NOMO-1 (cell line): Measurements from ENCODE around the gene TMEM134.

Experiments
- DNase-seq, 2 experiments: peaks; one replicate each; lab custom pipeline; 2025; ENCODE audit not compliant: unreplicated experiment in 2 of 2; lab: John Stamatoyannopoulos, UW

TMEM134 gene

DNA sequence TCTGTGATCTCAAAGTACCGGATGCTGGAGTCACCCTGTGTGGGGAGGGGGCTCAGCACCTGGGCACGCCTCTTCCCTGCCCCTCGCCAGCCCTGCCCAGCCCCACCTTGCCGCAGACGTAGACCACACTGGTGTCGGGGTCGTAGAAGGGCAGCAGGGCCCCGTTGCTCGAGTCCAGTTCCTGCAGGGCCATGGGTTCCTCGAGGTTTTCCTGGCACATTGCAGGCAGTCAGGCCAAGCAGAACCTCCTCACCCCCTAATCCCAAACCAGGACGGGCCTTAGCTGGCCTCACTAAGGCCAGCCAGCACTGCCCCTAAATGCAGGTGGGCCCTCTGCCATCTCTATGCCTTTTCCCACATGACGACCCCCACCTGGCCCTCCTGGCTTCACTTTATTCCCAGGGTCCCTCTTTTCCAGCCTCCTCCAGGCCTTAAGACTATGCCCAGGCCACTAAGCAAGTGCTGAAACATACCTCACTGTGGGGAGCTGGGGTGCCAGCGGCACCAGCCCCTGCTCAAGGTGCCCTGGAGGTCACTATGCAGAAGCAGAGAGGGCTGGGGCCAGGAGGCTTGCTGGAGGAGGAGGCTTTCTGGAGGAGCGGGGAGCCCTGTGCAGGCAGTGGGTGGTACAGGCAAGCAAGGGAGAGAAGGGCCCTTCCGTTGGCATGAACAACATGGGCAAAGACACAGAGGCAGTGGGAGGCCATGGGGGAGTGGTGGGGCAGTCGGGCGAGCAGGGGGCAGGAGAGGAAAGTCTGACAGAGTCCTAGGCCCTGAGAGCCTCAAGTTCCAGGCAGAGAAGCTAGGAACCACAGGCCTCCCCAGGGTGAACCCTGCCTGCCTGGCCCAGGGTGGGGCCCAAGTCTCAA is 28.6 kb downstream of the TMEM134 start:
- DNase-seq: no peak

DNA sequence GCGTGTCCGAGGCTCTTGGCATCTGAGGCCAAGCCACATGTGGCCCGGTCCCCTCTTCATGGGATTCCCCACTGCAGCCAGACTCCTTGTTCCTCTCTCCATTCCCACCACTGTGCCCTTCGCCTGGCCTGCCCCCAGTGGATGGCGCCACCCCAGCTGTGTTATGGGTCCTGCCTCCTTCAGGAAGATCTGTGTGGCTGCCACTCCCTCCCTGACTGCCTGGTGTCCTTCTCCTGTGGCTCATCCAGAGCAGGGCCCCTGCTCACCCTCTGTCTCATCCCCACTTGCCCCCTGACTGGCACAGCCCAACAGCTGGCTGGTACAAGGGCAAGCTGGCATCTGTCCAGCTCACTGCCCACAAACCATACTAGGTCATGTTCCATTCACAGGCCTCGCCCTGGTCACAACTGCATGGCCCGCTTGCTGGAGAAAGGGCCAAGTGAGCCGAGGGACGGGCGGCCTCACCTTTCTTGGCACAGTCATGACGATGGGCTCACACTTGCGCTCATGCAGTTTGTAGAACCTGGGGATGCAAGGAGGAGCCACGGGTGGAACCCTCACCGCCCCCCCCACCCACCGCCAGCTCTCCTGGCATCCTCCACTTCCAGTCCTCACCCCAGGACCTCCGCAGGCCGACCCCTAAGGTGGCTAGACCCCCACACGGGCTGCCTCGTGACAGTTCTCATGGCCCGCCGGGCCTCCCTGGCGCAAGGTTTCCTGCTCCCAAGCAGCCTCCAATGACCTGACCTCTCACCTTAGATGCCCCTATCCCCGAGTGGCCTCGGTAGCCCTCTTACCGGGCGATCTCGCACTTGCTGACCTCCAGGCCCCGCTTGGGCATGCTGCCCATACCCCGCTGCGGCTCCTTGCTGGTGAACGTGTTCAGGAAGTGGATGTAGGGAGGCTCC is 29.5 kb downstream of the TMEM134 start:
- no peak for DNase-seq

DNA sequence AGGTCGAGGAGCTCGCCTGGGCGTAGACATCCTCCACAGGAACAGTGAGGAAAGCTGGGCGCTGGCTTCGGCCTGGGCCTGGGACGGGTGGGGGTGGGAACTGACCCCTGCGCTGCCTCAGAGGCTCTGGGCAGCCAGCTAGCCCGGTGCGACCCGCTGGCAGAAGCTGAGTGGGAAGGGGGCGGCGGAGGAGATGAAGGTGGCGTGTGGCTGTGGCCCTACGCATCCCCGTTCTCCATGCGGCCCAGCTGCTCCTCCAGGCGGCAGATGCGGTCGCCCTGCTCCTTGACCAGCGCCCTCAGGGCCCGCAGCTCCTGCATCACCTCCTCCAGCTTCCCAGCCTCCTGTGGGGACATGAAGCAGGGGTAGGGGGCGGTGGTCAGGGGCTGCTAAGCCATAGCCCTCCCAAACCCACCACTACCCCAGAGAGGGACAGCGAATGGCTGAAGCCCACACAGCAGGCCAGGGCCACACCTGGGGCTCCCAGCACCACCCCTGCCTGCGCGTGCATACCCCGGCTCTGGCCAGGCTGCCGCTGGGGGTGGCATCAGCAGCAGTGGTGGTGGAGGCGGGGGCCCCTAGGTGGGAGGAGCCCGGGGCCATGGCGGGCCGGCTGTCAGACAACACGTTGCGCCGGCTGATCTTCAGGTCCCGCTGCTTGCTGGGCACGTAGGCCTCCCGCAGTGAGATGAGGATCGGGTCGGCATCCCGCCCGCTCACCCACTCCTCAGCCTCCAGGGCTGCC is 30.7 kb downstream of the TMEM134 start:
- DNase-seq: no peak

GRCh38 chr11:67437809-67438157 is 31.3 kb downstream of the TMEM134 start:
- no peak for DNase-seq

- DNase-seq: no peak
These were observed 31.8 kb downstream of the TMEM134 start, which contains the start of gene PTPRCAP for GRCh38 chr11:67437082-67437808. TSS of gene PTPRCAP (minus strand) at chr11:67437682. CDS start at chr11:67437619, 63 bp downstream.

- DNase-seq: no peak
These were observed 32.5 kb downstream of the TMEM134 start for GRCh38 chr11:67436459-67437081.

GRCh38 chr11:67435727-67436458 is 33.2 kb downstream of the TMEM134 start:
- no peak for DNase-seq

DNA sequence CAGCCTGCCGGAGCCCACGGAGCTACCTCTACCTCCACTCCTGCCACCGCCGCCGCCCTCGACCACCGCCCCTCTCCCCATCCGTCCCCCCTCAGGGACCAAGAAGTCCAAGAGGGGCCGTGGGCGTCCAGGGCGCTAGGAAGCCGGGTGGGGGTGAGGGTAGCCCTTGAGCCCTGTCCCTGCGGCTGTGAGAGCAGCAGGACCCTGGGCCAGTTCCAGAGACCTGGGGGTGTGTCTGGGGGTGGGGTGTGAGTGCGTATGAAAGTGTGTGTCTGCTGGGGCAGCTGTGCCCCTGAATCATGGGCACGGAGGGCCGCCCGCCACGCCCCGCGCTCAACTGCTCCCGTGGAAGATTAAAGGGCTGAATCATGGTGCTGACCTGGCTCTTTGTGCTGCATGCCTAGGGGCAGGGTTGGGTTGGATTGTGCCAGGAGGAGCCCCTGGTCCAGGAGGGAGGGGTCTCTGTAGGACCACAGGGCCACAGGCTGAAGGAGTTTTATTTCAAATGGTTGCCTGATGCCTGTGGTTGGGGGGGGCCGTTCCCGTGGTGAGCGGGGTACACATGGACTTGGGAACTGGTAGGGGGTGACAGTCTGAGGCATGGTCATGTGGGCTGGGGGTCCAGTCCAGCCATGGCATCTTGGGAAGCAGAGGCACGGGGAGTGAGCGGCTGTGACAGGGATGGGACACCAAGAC is 33.9 kb downstream of the TMEM134 start:
- DNase-seq: no peak

DNA sequence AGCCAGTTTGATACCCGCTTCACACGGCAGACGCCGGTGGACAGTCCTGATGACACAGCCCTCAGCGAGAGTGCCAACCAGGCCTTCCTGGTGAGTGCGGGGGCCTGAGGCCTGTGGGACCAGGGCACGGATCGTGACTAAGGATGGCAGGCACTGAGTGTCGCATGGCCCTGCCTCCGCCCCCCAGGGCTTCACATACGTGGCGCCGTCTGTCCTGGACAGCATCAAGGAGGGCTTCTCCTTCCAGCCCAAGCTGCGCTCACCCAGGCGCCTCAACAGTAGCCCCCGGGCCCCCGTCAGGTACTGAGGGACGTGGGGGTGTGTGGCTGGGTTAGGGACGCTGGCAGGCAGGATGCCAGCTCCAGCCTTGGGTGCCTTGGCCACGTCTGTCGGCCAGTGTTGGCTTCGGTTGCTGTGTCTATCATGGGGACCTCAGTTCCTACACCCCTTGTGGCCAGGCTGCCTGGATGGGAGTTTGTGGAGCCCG is 34.6 kb downstream of the TMEM134 start:
- DNase-seq: no peak

GRCh38 chr11:67433536-67434394 is 35.3 kb downstream of the TMEM134 start:
- no peak for DNase-seq

DNA sequence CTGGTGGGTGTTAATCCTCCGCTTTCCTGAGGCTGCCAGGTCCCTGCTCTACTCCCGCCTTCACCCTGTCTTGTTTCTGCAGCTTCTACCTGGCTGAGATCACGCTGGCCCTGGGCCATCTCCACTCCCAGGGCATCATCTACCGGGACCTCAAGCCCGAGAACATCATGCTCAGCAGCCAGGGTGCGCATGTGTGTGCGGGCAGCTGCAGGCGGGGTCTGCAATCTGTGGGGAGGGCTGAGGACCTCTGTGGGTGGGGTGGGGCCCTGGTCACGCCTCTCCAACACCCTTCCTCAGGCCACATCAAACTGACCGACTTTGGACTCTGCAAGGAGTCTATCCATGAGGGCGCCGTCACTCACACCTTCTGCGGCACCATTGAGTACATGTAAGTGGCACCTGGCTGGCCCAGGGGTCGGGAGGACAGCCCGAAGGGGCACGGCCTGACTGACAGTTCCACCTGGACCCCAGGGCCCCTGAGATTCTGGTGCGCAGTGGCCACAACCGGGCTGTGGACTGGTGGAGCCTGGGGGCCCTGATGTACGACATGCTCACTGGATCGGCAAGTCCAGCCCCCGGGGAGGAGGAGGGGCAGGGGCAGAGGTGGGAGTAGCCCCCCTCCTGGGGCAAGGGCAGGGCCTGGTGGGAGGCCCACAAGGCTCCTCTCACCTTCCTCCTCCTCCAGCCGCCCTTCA is 36.2 kb downstream of the TMEM134 start:
- DNase-seq: no peak

- no peak for DNase-seq
These were observed 37.5 kb downstream of the TMEM134 start for GRCh38 chr11:67431346-67432249.

DNA sequence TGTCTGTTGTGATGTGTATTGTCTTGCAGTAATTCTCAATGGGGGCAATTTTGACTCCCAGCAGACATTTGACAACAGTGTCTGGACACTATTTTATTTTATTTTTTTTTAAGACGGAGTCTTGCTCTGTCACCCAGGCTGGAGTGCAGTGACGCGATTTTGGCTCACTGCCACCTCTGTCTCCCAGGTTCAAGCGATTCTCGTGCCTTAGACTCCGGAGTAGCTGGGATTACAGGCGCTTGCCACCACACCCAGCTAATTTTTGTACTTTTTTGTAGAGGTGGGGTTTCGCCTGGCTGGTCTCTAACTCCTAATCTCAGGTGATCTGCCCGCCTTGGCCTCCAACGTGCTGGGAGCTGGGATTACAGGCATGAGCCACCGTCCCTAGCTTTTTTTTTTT is 39.3 kb downstream of the TMEM134 start:
- DNase-seq: no peak

DNA sequence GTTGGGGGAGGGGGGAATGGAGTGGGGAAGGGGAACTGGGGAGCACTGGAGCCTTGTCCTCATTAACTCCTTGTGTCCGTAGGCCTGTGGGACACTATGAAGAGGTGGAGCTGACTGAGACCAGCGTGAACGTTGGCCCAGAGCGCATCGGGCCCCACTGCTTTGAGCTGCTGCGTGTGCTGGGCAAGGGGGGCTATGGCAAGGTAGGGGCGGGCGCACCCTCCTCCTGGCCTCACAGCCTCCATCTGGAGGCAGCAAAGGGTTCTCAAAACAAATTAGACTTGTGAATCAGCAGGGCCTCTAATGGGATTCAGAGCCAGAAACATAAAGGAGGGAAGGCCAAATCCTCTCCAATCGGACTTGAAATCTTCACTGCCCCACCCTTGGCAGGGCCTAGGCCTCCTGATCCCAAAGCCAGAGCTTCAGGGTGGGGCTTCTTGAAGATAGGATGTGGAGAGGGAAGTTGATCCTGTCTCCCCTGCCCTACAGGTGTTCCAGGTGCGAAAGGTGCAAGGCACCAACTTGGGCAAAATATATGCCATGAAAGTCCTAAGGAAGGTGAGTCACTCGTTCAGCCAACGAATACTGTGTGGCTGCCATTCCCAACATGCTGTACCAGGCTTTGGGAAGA is 39.9 kb downstream of the TMEM134 start:
- no peak for DNase-seq
